Epidermal melanocyte (primary cell): Measurements from ENCODE around the gene SLC6A6.
"Not testable (repeated sequence)": the region's sequence is repeated elsewhere in the genome, so short reads cannot be mapped to it uniquely, and the experiment has no call there.

ENCODE experiments used
- DNase-seq: peaks from one replicate; pipeline ENCODE4 v3.0.0; 2011; ENCODE audit warnings: low spot score; ENCODE audit not compliant: insufficient read length

Gene SLC6A6

GRCh38 chr3:14397531-14397930 is 4.9 kb upstream of the SLC6A6 start:
- DNase-seq, result no peak

GRCh38 chr3:14397940-14398796 is 4.2 kb upstream of the SLC6A6 start:
- DNase-seq, result no peak

GRCh38 chr3:14398797-14399106 is 3.7 kb upstream of the SLC6A6 start:
- no peak for DNase-seq

- no peak for DNase-seq
Measured at GRCh38 chr3:14401692-14402303, 608 bp upstream of the SLC6A6 start.

- DNase-seq, result no peak
Measured at GRCh38 chr3:14403619-14404155, 1.3 kb downstream of the SLC6A6 start.

GRCh38 chr3:14404186-14404585 is 1.8 kb downstream of the SLC6A6 start:
- no peak for DNase-seq

GRCh38 chr3:14404631-14405359 is 2.4 kb downstream of the SLC6A6 start:
- no peak for DNase-seq

- no peak for DNase-seq
Measured at GRCh38 chr3:14405360-14406238, 3.2 kb downstream of the SLC6A6 start.

GRCh38 chr3:14406336-14406735 is 3.9 kb downstream of the SLC6A6 start:
- no peak for DNase-seq

- DNase-seq, result no peak
Measured at GRCh38 chr3:14406766-14407165, 4.4 kb downstream of the SLC6A6 start.

GRCh38 chr3:14407203-14407602 is 4.8 kb downstream of the SLC6A6 start:
- DNase-seq, result no peak

GRCh38 chr3:14409779-14410063 is 7.3 kb downstream of the SLC6A6 start:
- DNase-seq, result not testable (repeated sequence)

- DNase-seq, result no peak
Measured at GRCh38 chr3:14410106-14410502, 7.7 kb downstream of the SLC6A6 start.

- no peak for DNase-seq
Measured at GRCh38 chr3:14410503-14411165, 8.2 kb downstream of the SLC6A6 start.

- no peak for DNase-seq
Measured at GRCh38 chr3:14411166-14411526, 8.7 kb downstream of the SLC6A6 start.

- DNase-seq, result no peak
Measured at GRCh38 chr3:14411988-14412387, 9.6 kb downstream of the SLC6A6 start.

- no peak for DNase-seq
Measured at GRCh38 chr3:14412831-14413380, 10.5 kb downstream of the SLC6A6 start.

GRCh38 chr3:14413381-14414071 is 11.1 kb downstream of the SLC6A6 start:
- no peak for DNase-seq

GRCh38 chr3:14414846-14415464 is 12.5 kb downstream of the SLC6A6 start:
- no peak for DNase-seq

GRCh38 chr3:14415501-14415900 is 13.1 kb downstream of the SLC6A6 start:
- no peak for DNase-seq
